Keratinocyte (primary cell): ENCODE measurements around the gene A3GALT2.

Experiments
- EZH2 ChIP-seq: IDR thresholded peaks from one replicate; pipeline ENCODE4 v1.6.1; 2012; ENCODE audit warnings: inconsistent platforms, mild to moderate bottlenecking, low read length, moderate library complexity
- TF ChIP-seq, protein P1 (sequence below), 3 experiments: IDR thresholded peaks in 1 of 3; conservative IDR thresholded peaks in 1 of 3; optimal IDR thresholded peaks in 1 of 3; 2 replicates in 2 of 3; 3 replicates in 1 of 3; pipeline versions ENCODE3 to v1.5.1; 2011; ENCODE audit warnings: low read length in 3 of 3, mild to moderate bottlenecking in 3 of 3, moderate library complexity in 2 of 3, control low read depth in 1 of 3, inconsistent platforms in 1 of 3; ENCODE audit not compliant: insufficient read depth in 2 of 3; ENCODE audit errors: extremely low read depth in 1 of 3

DNA sequence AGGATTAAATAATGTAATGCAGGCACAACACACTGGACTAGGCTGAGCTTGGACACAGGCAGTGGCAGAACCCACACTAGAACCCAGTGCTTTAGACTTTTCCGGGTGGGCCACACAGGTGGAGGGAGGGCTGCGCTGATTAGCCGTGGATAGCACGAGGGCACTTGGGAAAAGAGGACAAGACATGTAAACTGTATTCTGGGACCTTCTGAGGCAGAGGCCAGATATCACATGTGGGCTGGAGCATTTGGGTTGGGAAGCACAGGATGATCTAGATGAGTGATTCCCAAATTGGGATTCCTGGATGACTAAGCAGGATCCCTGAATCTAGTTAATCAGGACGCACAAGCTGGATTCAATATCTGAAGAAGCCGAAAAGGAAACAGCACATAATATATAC is 20.3 kb upstream of the A3GALT2 start:
- TF ChIP-seq, protein P1, sequence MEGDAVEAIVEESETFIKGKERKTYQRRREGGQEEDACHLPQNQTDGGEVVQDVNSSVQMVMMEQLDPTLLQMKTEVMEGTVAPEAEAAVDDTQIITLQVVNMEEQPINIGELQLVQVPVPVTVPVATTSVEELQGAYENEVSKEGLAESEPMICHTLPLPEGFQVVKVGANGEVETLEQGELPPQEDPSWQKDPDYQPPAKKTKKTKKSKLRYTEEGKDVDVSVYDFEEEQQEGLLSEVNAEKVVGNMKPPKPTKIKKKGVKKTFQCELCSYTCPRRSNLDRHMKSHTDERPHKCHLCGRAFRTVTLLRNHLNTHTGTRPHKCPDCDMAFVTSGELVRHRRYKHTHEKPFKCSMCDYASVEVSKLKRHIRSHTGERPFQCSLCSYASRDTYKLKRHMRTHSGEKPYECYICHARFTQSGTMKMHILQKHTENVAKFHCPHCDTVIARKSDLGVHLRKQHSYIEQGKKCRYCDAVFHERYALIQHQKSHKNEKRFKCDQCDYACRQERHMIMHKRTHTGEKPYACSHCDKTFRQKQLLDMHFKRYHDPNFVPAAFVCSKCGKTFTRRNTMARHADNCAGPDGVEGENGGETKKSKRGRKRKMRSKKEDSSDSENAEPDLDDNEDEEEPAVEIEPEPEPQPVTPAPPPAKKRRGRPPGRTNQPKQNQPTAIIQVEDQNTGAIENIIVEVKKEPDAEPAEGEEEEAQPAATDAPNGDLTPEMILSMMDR (optimal IDR thresholded peaks at IDR 0.05 in 1 of 3, IDR thresholded peaks at IDR 0.05 in 1 of 3, conservative IDR thresholded peaks at IDR 0.05 in 1 of 3; ENCODE audit: extremely low read depth in 1 of 3, insufficient read depth in 2 of 3, low read length in 3 of 3): no peak
- no peak for TF ChIP-seq EZH2
